ENCODE results near the gene COL9A2.

Gene COL9A2

GRCh38 chr1:40272653-40273213 is 44.4 kb downstream of the COL9A2 start:
- no peaks in the 10 kb centered on the region for H4K20me1 ChIP-seq (ENCODE audit: insufficient read depth)
- no peaks in the 10 kb centered on the region for H3K27me3 ChIP-seq (ENCODE audit: insufficient read depth, low read depth)
- H3K4me3 ChIP-seq (IDR thresholded peaks at IDR 0.05; ENCODE audit: insufficient read depth, low read depth, low read length): no peak overlapping the region
- H3K9ac ChIP-seq: no peak overlapping the region
- 0 out of 2 replicates have a peak, but pooled peaks cover 11% of the 10 kb centered on the region for H3K36me3 ChIP-seq (ENCODE audit: insufficient read depth)
- no peaks in the 10 kb centered on the region for H3K79me2 ChIP-seq (ENCODE audit: insufficient read depth, low read depth)
- no peak overlapping the region for H3K4me2 ChIP-seq
- no peak overlapping the region for H2AFZ ChIP-seq (ENCODE audit: low read depth)
- H3K4me1 ChIP-seq (ENCODE audit: low read depth, poor library complexity, severe bottlenecking): no peaks in the 10 kb centered on the region
- no peak for TF ChIP-seq CTCF (conservative IDR thresholded peaks at IDR 0.05; ENCODE audit: low read depth, low read length)
- H3K27ac ChIP-seq: no peak overlapping the region

GRCh38 chr1:40270152-40270834 is 46.8 kb downstream of the COL9A2 start:
- H3K9ac ChIP-seq: no peak overlapping the region
- H3K27ac ChIP-seq: no peak overlapping the region
- no peak overlapping the region for H3K4me2 ChIP-seq
- no peaks in the 10 kb centered on the region for H3K27me3 ChIP-seq (ENCODE audit: insufficient read depth, low read depth)
- no peaks in the 10 kb centered on the region for H4K20me1 ChIP-seq (ENCODE audit: insufficient read depth)
- no peak overlapping the region for H3K4me3 ChIP-seq (IDR thresholded peaks at IDR 0.05; ENCODE audit: insufficient read depth, low read depth, low read length)
- H3K4me1 ChIP-seq (ENCODE audit: low read depth, poor library complexity, severe bottlenecking): no peaks in the 10 kb centered on the region
- H3K79me2 ChIP-seq (ENCODE audit: insufficient read depth, low read depth): peaks cover 11% of the 10 kb centered on the region; the same call in 1 of the 2 replicates
- TF ChIP-seq CTCF (conservative IDR thresholded peaks at IDR 0.05; ENCODE audit: low read depth, low read length): no peak
- H2AFZ ChIP-seq (ENCODE audit: low read depth): no peak overlapping the region
- 0 out of 2 replicates have a peak, but pooled peaks cover 11% of the 10 kb centered on the region for H3K36me3 ChIP-seq (ENCODE audit: insufficient read depth)

GRCh38 chr1:40268211-40268610 is 48.9 kb downstream of the COL9A2 start:
- Histone ChIP-seq H3K36me3 (ENCODE audit: insufficient read depth) (0 out of 2 replicates have a peak, but pooled peaks cover 11% of the 10 kb centered on the region), H3K27me3 (ENCODE audit: insufficient read depth, low read depth) (no peaks in the 10 kb centered on the region), H3K9ac (no peak overlapping the region), H3K4me1 (ENCODE audit: low read depth, poor library complexity, severe bottlenecking) (peaks cover 11% of the 10 kb centered on the region), H3K27ac (no peak overlapping the region), H4K20me1 (ENCODE audit: insufficient read depth) (no peaks in the 10 kb centered on the region), H3K4me3 (IDR thresholded peaks at IDR 0.05; ENCODE audit: insufficient read depth, low read depth, low read length) (no peak overlapping the region), H2AFZ (ENCODE audit: low read depth) (no peak overlapping the region), H3K4me2 (no peak overlapping the region), H3K79me2 (ENCODE audit: insufficient read depth, low read depth) (peaks cover 17% of the 10 kb centered on the region; the same call in 1 of the 2 replicates)
- no peak for TF ChIP-seq CTCF (conservative IDR thresholded peaks at IDR 0.05; ENCODE audit: low read depth, low read length)

- TF ChIP-seq CTCF (conservative IDR thresholded peaks at IDR 0.05; ENCODE audit: low read depth, low read length): no peak
- Histone ChIP-seq H3K9ac (no peak overlapping the region), H2AFZ (ENCODE audit: low read depth) (no peak overlapping the region), H3K36me3 (ENCODE audit: insufficient read depth) (0 out of 2 replicates have a peak, but pooled peaks cover 11% of the 10 kb centered on the region), H3K4me1 (ENCODE audit: low read depth, poor library complexity, severe bottlenecking) (peaks cover 16% of the 10 kb centered on the region), H3K4me2 (no peak overlapping the region), H3K27me3 (ENCODE audit: insufficient read depth, low read depth) (no peaks in the 10 kb centered on the region), H3K4me3 (IDR thresholded peaks at IDR 0.05; ENCODE audit: insufficient read depth, low read depth, low read length) (no peak overlapping the region), H3K27ac (no peak overlapping the region), H3K79me2 (ENCODE audit: insufficient read depth, low read depth) (peaks cover 22% of the 10 kb centered on the region; the same call in 1 of the 2 replicates), H4K20me1 (ENCODE audit: insufficient read depth) (no peaks in the 10 kb centered on the region)
These were observed 49.3 kb downstream of the COL9A2 start for GRCh38 chr1:40267767-40268187.
